ENCODE data around the gene PTRH2.

DNA sequence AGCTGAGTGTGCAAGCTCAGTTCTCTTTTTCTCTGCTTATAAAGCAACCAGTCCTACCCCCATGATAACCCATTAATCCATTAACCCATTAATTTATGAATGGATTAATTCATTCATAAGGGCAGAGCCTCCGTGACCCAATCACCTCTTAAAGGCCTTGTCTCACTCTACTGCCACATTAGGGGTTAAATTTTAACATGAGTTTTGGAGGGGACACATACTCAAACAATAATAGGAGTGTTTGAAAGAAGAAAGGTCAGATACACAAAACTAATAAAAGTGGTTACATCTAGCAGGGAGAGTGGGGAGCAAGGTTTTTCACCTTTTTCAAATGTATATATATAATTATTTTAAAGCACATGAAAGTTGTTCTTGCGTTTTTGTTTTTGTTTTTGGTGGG is 7.0 kb upstream of the PTRH2 start:
- no peak for TF ChIP-seq POLR2A (IDR thresholded peaks at IDR 0.05)
- TF ChIP-seq, protein P1, sequence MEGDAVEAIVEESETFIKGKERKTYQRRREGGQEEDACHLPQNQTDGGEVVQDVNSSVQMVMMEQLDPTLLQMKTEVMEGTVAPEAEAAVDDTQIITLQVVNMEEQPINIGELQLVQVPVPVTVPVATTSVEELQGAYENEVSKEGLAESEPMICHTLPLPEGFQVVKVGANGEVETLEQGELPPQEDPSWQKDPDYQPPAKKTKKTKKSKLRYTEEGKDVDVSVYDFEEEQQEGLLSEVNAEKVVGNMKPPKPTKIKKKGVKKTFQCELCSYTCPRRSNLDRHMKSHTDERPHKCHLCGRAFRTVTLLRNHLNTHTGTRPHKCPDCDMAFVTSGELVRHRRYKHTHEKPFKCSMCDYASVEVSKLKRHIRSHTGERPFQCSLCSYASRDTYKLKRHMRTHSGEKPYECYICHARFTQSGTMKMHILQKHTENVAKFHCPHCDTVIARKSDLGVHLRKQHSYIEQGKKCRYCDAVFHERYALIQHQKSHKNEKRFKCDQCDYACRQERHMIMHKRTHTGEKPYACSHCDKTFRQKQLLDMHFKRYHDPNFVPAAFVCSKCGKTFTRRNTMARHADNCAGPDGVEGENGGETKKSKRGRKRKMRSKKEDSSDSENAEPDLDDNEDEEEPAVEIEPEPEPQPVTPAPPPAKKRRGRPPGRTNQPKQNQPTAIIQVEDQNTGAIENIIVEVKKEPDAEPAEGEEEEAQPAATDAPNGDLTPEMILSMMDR (IDR thresholded peaks at IDR 0.05 in 4 of 5, conservative IDR thresholded peaks at IDR 0.05 in 1 of 5): no peak

Data from gastrocnemius medialis (tissue), 4 donors.